ENCODE results near the gene PSORS1C2.

Gene PSORS1C2

DNA sequence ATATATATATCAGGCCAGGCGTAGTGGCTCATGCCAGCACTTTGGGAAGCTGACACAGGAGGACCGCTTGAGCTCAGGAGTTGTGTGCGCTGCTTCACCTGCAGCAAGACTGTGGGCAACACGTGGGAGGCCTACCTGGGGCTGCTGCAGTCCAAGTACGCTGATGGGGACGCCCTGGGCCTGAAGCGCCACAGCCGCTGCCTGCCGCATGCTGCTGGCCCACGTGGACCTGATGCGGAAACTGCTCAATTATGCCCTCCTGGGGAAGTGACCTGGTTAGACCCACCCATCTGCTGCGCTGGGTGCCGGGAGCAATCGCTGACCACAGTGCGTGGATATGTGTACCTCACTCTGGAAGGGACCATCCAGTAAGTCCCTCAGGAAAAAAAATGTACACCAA, 1.8 kb upstream of the PSORS1C2 start:
- no peak for DNase-seq (ENCODE audit: low read depth in 2 of 2)

DNA sequence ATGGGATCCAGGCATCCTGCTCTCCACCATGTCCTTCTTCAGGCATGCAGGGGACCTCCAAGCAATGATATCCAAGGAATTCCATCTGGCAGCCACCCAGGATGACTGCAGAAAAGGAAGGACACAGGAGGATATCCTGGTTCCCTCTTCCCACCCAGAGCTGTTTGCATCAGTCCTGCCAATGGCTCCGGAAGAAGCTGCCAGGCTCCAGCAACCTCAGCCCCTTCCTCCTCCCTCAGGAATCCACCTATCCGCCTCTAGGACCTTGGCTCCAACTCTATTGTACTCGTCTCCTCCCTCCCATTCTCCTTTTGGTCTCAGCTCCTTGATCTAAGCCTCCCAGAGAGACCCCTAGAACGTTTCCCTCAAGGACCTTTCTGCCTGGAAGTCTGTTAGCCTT, 733 bp upstream of the PSORS1C2 start:
- no peak for DNase-seq (ENCODE audit: low read depth in 2 of 2)

GRCh38 chr6:31135710-31136109, 3.2 kb downstream of the PSORS1C2 start:
- DNase-seq (ENCODE audit: low read depth in 2 of 2) = no peak

DNA sequence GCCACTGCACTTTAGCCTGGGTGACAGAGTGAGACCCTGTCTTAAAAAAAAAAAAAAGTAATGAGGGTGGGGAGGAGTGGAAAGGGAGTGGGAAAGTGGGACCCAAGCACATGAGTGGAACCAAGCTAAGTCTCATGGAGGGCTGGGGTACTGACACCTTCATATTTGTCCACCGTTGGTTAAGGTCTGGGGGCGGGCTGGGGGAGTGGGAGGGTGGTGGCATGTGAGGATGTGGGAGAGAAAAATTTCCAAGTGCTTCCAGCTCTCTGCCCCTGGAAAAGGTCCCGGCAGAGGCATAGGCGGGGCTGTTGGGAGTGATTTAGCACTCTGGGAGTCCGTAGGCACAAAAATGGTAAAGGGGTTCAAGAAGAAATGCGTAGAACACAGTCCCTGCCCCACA, 6.1 kb downstream of the PSORS1C2 start:
- no peak for DNase-seq (ENCODE audit: low read depth in 2 of 2)

GRCh38 chr6:31131595-31131994, 7.3 kb downstream of the PSORS1C2 start:
- DNase-seq (ENCODE audit: low read depth in 2 of 2) = no peak

- DNase-seq (ENCODE audit: low read depth in 2 of 2) = no peak
These were observed 8.1 kb downstream of the PSORS1C2 start for GRCh38 chr6:31130751-31131150.

DNA sequence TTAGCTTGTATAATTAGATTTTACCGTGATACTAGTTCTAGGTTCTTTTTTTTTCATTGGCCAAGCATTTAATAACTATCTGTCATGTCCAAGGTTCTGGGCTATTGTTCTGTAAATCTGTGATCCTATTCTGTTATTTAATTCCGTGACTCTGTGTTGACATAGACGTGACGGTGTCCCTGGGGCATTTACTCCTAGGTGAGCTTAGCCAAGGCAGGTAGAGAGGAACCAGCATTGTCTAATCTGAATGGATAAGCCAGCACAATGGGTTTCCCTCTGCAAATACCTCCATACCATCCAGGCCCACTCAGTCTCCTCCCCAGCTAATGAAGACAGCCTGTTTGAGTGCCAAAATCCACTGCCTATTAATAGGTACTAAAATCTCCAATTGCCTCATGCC, 9.7 kb downstream of the PSORS1C2 start:
- no peak for DNase-seq (ENCODE audit: low read depth in 2 of 2)

DNA sequence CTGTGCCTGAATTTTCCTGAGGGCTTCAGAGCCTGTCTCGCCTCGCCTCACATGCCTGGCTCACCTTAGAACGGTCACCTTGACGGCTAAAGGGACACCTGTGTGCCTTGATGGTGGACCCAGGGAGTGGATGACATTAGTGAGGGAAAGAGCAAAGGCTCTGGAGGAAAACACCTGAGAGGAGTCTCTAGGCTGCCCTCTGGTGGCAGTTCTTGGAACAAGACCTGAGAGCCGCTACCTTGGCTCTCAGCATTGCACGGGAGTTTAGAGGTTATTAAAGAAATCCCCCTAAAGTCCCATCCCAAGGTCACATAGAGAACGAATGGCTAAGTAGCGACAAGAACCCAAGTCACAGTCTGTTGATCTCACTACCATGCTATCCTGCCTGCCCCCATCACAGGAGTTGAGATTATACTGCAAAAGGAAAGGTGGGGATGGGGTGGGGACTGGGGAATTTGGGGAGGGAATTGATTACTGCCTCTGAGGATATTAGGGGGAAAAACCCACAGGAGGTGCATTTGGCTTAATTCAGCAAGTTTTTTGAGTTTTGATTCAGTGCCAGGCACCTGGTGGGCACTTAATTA, 10.7 kb downstream of the PSORS1C2 start:
- peak; percentile 26 to 50 for DNase-seq (ENCODE audit: low read depth in 2 of 2)

DNA sequence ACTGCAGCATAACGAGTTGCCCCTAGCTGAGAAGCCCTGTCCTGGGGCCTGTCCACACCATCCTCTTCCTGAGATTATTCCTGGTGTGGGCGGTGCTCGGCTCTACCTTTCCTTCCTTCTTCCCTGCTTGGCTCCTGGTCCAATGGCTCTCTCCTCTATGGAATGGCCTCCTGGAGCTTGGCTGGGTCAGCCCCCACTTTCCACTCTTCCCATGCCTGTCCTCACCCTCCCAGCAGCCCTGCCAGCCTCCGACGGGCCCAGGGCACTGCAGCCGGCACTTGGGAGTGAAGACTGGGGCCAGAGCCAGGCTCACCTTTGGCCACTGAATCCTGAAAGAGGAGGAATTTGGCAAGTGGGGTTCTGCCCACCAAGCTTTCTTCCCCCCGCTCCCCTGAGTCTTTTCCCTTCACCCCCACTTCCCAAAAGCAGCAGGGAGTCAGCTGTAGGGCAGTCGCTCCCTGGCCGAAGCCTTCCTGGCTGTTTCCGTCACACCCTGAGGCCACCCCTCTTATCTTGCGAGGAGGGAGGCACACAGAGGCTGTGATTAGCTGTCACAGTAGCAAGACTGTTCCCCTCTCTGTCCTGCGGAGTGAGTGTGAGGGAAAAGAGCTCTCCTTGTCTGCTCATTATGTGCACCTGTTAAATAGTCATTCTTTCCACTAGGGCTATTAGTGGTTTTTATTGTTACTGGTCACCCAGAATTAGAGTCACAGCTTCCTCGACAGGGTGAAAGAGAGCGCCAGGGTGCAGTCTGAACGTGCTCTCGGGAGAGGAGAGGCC, 12.3 kb downstream of the PSORS1C2 start:
- DNase-seq (ENCODE audit: low read depth in 2 of 2) = no peak

- no peak for DNase-seq (ENCODE audit: low read depth in 2 of 2)
These were observed 13.1 kb downstream of the PSORS1C2 start for GRCh38 chr6:31125586-31126363.

DNA sequence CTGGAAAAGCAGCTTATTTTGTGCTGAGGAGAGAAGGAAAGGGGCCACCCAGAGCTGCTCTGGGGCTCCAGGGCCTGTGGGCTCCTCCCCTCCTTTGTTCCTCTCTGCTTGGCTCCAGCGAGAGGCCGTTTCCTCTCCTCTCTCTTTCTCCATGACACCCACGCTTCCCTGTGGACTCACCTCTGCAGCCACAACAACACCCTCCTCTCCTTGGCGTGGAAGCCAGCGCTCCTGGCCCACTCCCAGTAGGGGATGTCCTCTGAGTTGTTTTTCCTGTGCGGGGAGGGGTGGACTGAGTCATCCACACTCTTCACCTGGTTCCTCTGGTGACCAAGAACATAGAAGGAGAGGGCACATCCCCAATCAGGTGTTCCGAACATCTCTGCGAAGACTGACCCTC, 13.7 kb downstream of the PSORS1C2 start:
- no peak for DNase-seq (ENCODE audit: low read depth in 2 of 2)

- DNase-seq (ENCODE audit: low read depth in 2 of 2) = no peak
These were observed 15.8 kb downstream of the PSORS1C2 start for GRCh38 chr6:31122791-31123706.

GRCh38 chr6:31121131-31121790, 17.6 kb downstream of the PSORS1C2 start:
- DNase-seq (ENCODE audit: low read depth in 2 of 2) = no peak

DNA sequence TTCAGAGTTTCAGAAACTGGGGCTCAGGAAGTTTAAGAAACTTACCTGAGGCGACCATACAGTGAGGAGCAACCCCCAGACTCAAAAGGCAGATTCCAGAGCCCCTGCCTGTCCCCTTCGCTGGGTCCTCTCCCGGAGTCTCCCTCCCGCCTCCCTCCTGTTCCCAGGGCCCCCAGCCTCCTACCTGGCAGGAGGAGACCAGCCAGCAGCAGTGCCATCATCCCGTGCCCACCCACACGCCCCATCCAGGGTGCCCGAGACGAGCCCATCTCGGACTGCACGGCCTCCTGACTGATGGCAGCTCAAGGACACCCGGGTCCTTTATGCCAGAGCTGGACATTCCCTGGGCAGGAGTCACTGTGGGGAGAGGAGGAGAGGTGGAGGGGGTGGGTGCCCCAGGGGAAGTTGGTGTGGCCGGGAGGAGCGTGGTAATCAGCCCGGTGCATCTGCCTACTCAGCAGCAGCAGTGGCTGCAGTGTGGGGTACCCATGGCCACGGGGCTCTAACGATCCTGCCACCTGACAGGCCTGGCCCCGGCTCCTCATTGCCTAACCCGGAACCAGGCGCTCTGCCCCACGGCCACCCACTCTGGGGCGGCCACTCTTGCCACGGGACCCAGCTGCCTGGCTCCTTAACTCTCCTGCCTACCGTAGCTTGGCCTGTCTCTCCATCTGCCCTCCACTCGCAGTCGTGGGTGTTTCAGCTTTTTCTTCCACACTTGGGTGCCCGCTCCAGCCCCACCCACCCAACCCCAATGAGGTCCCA, 18.5 kb downstream of the PSORS1C2 start, which contains the start of gene CDSN:
CDSN (minus strand) TSS at position 296 of the 765 bp plus-strand sequence; CDS start at position 269, 27 bp downstream.
- DNase-seq (ENCODE audit: low read depth in 2 of 2) = no peak

DNA sequence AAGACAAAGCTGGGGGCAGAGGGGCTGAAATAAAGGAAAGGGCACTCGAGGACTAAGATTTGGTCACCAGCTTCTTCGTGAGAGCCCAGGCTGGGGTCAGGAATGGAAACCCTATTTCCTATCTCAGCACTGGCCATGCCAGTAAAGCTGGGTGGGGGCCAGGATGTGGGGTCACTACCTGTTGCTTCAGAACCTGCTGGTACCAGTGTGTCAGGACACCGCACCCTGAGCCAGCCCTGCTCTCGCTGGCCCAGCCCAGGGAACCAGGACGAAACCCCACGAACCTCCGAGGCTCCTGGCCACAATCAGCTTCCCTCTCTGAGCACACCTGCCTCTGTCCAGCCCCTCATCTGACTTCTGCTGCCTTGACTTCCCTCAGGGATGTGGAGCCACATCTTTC, 20.7 kb downstream of the PSORS1C2 start:
- no peak for DNase-seq (ENCODE audit: low read depth in 2 of 2)

GRCh38 chr6:31116661-31117385, 22.0 kb downstream of the PSORS1C2 start:
- no peak for DNase-seq (ENCODE audit: low read depth in 2 of 2)

DNA sequence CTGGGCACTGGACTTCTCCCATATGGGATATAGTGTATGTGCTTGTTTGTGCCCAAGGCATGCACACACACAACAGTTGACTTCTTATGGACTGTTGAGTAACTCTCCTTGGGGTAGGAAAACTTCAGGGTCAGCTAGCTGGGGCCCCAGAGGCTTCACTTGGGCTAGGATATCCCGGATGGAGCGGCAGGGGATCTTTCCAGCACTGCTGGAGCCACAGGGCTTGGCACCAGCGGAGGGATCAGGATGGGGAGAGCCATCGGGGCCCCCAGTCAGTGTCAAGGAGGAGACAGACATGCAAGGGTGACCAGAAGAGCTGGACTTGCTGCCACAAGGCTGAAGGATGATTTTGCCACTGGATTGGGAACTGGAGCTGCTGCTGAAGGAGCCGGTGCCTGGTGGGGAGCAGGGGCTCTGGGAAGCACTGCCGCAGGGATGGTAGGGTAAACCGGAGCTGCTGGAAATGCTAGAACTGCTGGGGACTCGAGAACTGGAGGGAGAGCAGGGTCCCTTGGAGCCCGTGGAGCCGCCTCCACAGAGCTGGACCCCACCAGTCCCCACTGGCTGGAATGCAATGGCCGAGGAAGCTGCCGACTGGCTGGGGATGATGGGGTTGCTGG, 22.8 kb downstream of the PSORS1C2 start:
- DNase-seq (ENCODE audit: low read depth in 2 of 2) = no peak

- no peak for DNase-seq (ENCODE audit: low read depth in 2 of 2)
These were observed 23.7 kb downstream of the PSORS1C2 start for GRCh38 chr6:31114970-31115849.

Data from activated CD8-positive, alpha-beta memory T cell treated with anti-CD3 and anti-CD28 coated beads for 4 hours (primary cell).